ENCODE results near the gene OR2L5.

Gene OR2L5

GRCh38 chr1:248000169-248000568 lies 13.3 kb upstream of the OR2L5 start:
- DNase-seq, result no peak
- Mint-ChIP-seq H3K27ac (no peak overlapping the region), H3K27me3 (ENCODE audit: low read depth, poor library complexity) (no peaks in the 10 kb centered on the region), H3K9me3 (peaks cover 61% of the 10 kb centered on the region), H3K4me1 (no peaks in the 10 kb centered on the region), H3K4me3 (no peak overlapping the region), H3K36me3 (ENCODE audit: low read depth) (no peaks in the 10 kb centered on the region)
- no peak for TF ChIP-seq CTCF (IDR thresholded peaks at IDR 0.05)

- H3K4me3 Mint-ChIP-seq, result no peak overlapping the region
- no peaks in the 10 kb centered on the region for H3K27me3 Mint-ChIP-seq (ENCODE audit: low read depth, poor library complexity)
- no peak for DNase-seq
- peaks cover 90% of the 10 kb centered on the region for H3K9me3 Mint-ChIP-seq
- TF ChIP-seq CTCF (IDR thresholded peaks at IDR 0.05), result no peak
- no peaks in the 10 kb centered on the region for H3K4me1 Mint-ChIP-seq
- no peaks in the 10 kb centered on the region for H3K36me3 Mint-ChIP-seq (ENCODE audit: low read depth)
- H3K27ac Mint-ChIP-seq, result no peak overlapping the region
Measured at GRCh38 chr1:248007778-248008177, 5.7 kb upstream of the OR2L5 start.

DNA sequence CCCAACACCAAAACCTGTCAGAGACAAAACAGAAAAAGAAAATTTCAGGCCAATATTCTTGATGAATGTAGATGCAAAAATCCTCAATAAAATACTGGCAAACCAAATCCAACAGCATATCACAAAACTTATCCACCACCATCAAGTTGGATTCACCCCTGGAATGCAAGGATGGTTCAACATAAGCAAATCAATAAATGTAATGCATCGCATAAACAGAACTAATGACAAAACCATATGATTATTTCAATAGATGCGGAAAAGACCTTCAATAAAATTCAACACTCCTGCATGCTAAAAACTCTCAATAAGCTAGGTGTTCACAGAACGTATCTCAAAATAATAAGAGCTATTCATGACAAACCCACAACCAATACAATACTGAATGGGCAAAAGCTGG lies 3.8 kb upstream of the OR2L5 start:
- H3K4me3 Mint-ChIP-seq, result no peak overlapping the region
- DNase-seq, result no peak
- TF ChIP-seq CTCF (IDR thresholded peaks at IDR 0.05), result no peak
- H3K4me1 Mint-ChIP-seq, result no peaks in the 10 kb centered on the region
- H3K27me3 Mint-ChIP-seq (ENCODE audit: low read depth, poor library complexity), result no peaks in the 10 kb centered on the region
- no peaks in the 10 kb centered on the region for H3K36me3 Mint-ChIP-seq (ENCODE audit: low read depth)
- H3K27ac Mint-ChIP-seq, result no peak overlapping the region
- H3K9me3 Mint-ChIP-seq, result peaks cover 86% of the 10 kb centered on the region

- Mint-ChIP-seq H3K36me3 (ENCODE audit: low read depth) (no peaks in the 10 kb centered on the region), H3K4me1 (no peaks in the 10 kb centered on the region), H3K27ac (no peak overlapping the region), H3K4me3 (no peak overlapping the region), H3K9me3 (peaks cover 71% of the 10 kb centered on the region), H3K27me3 (ENCODE audit: low read depth, poor library complexity) (no peaks in the 10 kb centered on the region)
- TF ChIP-seq CTCF (IDR thresholded peaks at IDR 0.05), result no peak
- no peak for DNase-seq
Measured at GRCh38 chr1:248015803-248016202, 2.3 kb downstream of the OR2L5 start.

GRCh38 chr1:248029770-248030169 lies 16.3 kb downstream of the OR2L5 start, which contains the start of gene OR2L2:
OR2L2 (plus strand) TSS chr1:248030070; CDS start chr1:248038268, 8,198 bp downstream.
- no peaks in the 10 kb centered on the region for H3K4me1 Mint-ChIP-seq
- DNase-seq, result no peak
- peaks cover 4% of the 10 kb centered on the region for H3K27me3 Mint-ChIP-seq (ENCODE audit: low read depth, poor library complexity)
- no peak within 1 kb of the TSS for H3K27ac Mint-ChIP-seq
- TF ChIP-seq CTCF (IDR thresholded peaks at IDR 0.05), result no peak
- H3K9me3 Mint-ChIP-seq, result peaks cover 78% of the 10 kb centered on the region
- H3K4me3 Mint-ChIP-seq, result no peak within 1 kb of the TSS
- no peaks in the 10 kb centered on the region for H3K36me3 Mint-ChIP-seq (ENCODE audit: low read depth)

DNA sequence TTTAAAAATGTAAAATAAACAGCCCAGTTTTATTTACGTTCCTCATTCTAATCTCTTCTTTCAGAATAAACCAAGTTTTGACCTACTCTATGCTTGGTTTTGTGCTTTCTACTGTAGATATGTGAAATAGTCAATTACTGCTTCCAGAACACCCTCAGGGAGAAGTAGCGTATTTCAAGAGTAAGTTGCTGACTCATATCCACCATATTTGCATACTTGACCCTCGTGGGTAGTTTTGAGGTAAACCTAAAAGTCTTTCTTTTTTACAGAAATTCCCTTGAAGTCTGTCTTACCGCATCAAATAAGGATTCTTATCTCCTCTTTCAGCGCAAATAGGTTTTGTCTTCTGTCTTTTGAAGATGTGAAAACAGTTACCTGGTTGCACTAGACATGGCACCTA lies 31.7 kb downstream of the OR2L5 start:
- H3K27me3 Mint-ChIP-seq (ENCODE audit: low read depth, poor library complexity), result peaks cover 3% of the 10 kb centered on the region
- TF ChIP-seq CTCF (IDR thresholded peaks at IDR 0.05), result no peak
- H3K4me3 Mint-ChIP-seq, result no peak overlapping the region
- peaks cover 72% of the 10 kb centered on the region for H3K9me3 Mint-ChIP-seq
- H3K4me1 Mint-ChIP-seq, result no peaks in the 10 kb centered on the region
- DNase-seq, result no peak
- no peak overlapping the region for H3K27ac Mint-ChIP-seq
- no peaks in the 10 kb centered on the region for H3K36me3 Mint-ChIP-seq (ENCODE audit: low read depth)
